H1 (cell line): ENCODE measurements around the gene MACC1. TPM values are rescaled to one million over a fixed set of nuclear protein-coding genes. Genes with fewer than 3 reads are reported as not detected.

Source experiments
- BRCA1 ChIP-seq: IDR thresholded peaks from 2 replicates; pipeline ENCODE4 v1.6.1; 2012; ENCODE audit warnings: low read depth, low read length, improper control_type of control experiment
- GABPA ChIP-seq: IDR thresholded peaks from 2 replicates; pipeline ENCODE4 v1.6.1; 2011; ENCODE audit warnings: mild to moderate bottlenecking, low read length, moderate library complexity, borderline replicate concordance; ENCODE audit not compliant: insufficient read depth
- SIN3A ChIP-seq, 2 experiments: IDR thresholded peaks in 1 of 2; conservative IDR thresholded peaks in 1 of 2; 2 replicates each; pipeline ENCODE4 v1.6.1; 2011 to 2012; ENCODE audit warnings: low read length in 2 of 2, improper control_type of control experiment in 1 of 2, low read depth in 1 of 2, mild to moderate bottlenecking in 1 of 2
- polyA plus RNA-seq, 7 experiments: library from polyadenylated mRNA; depleted of rRNA in 3 of 7; stranded (reverse) in 5 of 7; unstranded in 2 of 7; fragments of >200 nt in 5 of 7; fragments of 200-250 nt in 2 of 7; gene quantifications; 1 replicate in 5 of 7; 2 replicates in 1 of 7; 4 replicates in 1 of 7; pipeline versions ENCODE4 v1.2.1 to v1.2.3, GENCODE V29; 2011 to 2013; ENCODE audit warnings: missing spikeins in 2 of 7, mixed read lengths in 2 of 7
- total RNA-seq: library from RNA; stranded (reverse); fragmentation: NEBNext Ultra II Directional; extraction: Animal tissue kit (Norgen Biotek cat#: 25700); gene quantifications from 2 replicates; pipeline ENCODE4 v1.2.1, GENCODE V29; 2021

MACC1 gene
- total and polyA plus RNA-seq, 2 of the 8 experiments (the other 6 are each of a cell fraction or from before 2014, with no cell fraction given): 2.0 to 17.2 TPM

DNA sequence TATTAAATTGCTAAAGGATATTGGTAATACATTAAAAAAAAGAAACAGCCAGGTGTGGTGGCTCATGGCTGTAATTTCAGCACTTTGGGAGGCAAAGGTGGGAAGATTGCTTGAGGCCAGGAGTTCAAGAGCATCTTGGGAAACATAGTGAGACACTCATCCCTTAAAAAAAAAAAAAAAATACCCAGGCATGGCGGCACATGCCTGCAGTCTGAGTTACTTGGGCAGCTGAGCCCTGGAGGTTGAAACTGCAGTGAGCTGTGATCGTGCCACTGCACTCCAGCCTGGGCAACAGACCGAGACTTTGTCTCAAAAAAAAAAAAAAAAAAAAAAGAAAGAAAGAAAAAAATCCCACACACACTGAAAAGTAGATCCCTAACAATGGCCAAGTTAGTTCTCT, 59.7 kb downstream of the MACC1 start (continued):
- TF ChIP-seq SIN3A (conservative IDR thresholded peaks at IDR 0.05 in 1 of 2, IDR thresholded peaks at IDR 0.05 in 1 of 2; ENCODE audit: low read depth in 1 of 2, low read length in 2 of 2): no peak
- TF ChIP-seq GABPA: no peak
- TF ChIP-seq BRCA1: no peak
